Thoracic aorta (tissue), 2 donors: ENCODE data around the gene INPP5A. TPM values are rescaled to one million over a fixed set of nuclear protein-coding genes. Genes with fewer than 3 reads are reported as not detected.

Experiments used
- ATAC-seq: fragments of 150-250 bp; one replicate; pipeline ENCODE4 v1.8.0; 2017; ENCODE audit warnings: low read depth; ENCODE audit not compliant: insufficient number of reproducible peaks, low FRiP score
- DNase-seq: peaks from one replicate; pipeline ENCODE4 v3.0.0-alpha.2; 2020; ENCODE audit warnings: low spot score
- H3K27ac ChIP-seq, 2 donors: fragments of 200-600 bp; sonication (generic); 1 replicate in 1 of 2; 2 replicates in 1 of 2; pipeline ENCODE4 v1.5.1; 2016; ENCODE audit warnings: mild to moderate bottlenecking in 2 of 2, moderate library complexity in 2 of 2
- H3K27me3 ChIP-seq: fragments of 200-600 bp; sonication (generic); replicated peaks from 2 replicates; pipeline ENCODE4 v1.6.0; 2016; ENCODE audit warnings: mild to moderate bottlenecking; ENCODE audit not compliant: insufficient read depth
- H3K36me3 ChIP-seq: fragments of 200-600 bp; sonication (generic); one replicate; pipeline ENCODE4 v1.5.1; 2016
- H3K4me1 ChIP-seq, 2 donors: fragments of 200-600 bp; sonication (generic); 1 replicate in 1 of 2; 2 replicates in 1 of 2; pipeline versions ENCODE4 v1.5.1 to v1.6.0; 2016; ENCODE audit warnings: low read depth in 2 of 2, mild to moderate bottlenecking in 1 of 2; ENCODE audit not compliant: control insufficient read depth in 1 of 2
- H3K4me3 ChIP-seq: fragments of 200-600 bp; sonication (generic); 2 replicates; pipeline ENCODE4 v1.5.1; 2016; ENCODE audit warnings: mild to moderate bottlenecking
- H3K9me3 ChIP-seq: fragments of 200-600 bp; sonication (generic); 2 replicates; pipeline ENCODE4 v1.5.1; 2016
- total RNA-seq, 2 donors: library from RNA; depleted of rRNA; stranded (reverse); fragments of >200 nt; gene quantifications; one replicate each; pipeline versions ENCODE4 v1.1.0 to v1.2.3, GENCODE V29; 2016
- TF ChIP-seq, protein P1 (sequence below): fragments of 200-600 bp; sonication (generic); IDR thresholded peaks from one replicate; pipeline ENCODE4 v1.5.1; 2019; ENCODE audit warnings: antibody characterized with exemption

INPP5A gene
- total RNA-seq, 2 donors from 2014 or later = 120 to 142 TPM

DNA sequence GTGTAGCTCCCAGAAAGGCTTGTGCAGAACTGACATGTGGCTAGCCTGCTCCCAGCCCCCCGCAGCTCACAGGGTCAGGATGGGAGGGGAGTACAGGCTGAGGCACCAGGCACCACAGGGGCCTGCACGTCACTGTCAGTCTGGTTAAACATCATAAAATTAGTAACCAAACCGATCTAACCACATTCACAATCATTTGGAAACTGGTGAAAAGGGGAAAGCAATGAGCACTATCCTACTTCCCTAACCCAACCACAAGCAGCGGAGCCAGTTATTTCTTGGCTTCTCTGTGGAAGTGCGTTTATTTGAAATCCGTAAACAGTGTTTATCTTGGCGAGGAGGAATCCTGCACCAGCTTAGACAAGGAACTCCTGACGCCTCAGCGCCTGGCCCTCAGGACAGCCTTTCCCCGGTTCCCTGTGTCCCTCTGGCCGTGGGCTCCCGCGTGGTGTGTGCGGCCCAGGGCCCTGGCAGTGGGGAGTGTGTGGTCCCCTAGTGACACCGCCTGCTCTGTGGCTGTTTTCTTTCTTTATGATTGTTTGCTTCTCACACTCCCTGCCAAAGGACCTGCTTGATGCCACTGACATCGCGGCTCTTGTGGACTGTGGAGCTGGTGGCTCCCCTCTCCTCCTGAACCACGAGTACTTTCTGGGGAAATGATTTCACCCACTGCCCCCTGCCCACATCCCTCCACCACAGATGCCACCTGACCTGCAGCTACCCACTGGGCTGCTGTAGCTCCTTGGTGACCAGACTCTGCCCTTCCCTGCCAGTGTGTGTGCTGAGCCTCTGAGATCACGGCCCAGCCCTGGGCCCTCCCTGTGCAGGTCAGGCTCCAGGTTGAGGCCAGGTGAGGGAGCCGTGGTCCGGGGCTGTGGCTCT is 38.0 kb downstream of the INPP5A start:
- no peaks in the 10 kb centered on the region for H3K27me3 ChIP-seq
- peak; percentile 32 for ATAC-seq
- DNase-seq = no peak
- H3K36me3 ChIP-seq = no peaks in the 10 kb centered on the region
- H3K27ac ChIP-seq = peak overlapping the region; percentile 54 to 64
- TF ChIP-seq, protein P1, sequence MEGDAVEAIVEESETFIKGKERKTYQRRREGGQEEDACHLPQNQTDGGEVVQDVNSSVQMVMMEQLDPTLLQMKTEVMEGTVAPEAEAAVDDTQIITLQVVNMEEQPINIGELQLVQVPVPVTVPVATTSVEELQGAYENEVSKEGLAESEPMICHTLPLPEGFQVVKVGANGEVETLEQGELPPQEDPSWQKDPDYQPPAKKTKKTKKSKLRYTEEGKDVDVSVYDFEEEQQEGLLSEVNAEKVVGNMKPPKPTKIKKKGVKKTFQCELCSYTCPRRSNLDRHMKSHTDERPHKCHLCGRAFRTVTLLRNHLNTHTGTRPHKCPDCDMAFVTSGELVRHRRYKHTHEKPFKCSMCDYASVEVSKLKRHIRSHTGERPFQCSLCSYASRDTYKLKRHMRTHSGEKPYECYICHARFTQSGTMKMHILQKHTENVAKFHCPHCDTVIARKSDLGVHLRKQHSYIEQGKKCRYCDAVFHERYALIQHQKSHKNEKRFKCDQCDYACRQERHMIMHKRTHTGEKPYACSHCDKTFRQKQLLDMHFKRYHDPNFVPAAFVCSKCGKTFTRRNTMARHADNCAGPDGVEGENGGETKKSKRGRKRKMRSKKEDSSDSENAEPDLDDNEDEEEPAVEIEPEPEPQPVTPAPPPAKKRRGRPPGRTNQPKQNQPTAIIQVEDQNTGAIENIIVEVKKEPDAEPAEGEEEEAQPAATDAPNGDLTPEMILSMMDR = no peak
- no peaks in the 10 kb centered on the region for H3K9me3 ChIP-seq
- peaks cover 46 to 84% of the 10 kb centered on the region in 2 donors for H3K4me1 ChIP-seq
- peak overlapping the region; percentile 48 for H3K4me3 ChIP-seq

GRCh38 chr10:132576671-132577349 is 39.2 kb downstream of the INPP5A start:
- Histone ChIP-seq H3K4me3 (no peak overlapping the region), H3K4me1 (peaks cover 33 to 73% of the 10 kb centered on the region in 2 donors), H3K27me3 (no peaks in the 10 kb centered on the region), H3K36me3 (no peaks in the 10 kb centered on the region), H3K9me3 (no peaks in the 10 kb centered on the region), H3K27ac (no peak overlapping the region)
- ATAC-seq (no peak), DNase-seq (no peak)
- TF ChIP-seq, protein P1 = no peak

DNA sequence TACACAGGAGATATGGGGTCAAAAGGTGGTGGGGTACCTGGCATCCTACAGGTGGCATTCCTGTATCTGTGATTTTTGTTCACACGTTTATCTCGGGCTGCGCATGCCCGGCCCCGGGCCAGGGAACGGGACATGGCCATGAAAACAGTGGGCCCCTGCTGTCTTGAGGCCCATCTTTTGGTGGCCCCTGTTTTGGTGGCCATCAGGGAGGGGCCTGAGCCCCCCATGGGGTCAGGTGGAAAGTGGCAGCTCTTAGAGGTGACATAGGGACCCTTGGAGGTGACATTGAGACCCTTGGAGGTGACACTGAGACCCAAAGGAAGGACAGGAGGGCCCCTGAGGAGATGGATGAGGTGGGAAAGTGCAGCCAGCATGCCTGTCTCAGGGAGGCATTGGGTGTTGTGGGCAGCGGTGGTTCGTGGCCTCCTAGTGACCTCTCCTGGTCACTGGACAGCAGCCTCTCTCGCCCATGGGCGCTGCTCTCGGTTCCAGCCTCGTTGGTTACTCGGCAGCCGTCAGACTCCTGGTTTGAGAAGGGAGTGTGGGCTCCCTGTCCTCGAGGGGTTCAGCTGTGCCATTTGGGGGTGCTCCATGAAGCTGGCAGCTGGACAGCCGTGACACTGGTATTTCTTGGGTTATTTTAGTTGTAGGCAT is 39.9 kb downstream of the INPP5A start:
- Histone ChIP-seq H3K27ac (peak overlapping the region in 1 of 2 donors; percentile 24), H3K27me3 (no peaks in the 10 kb centered on the region), H3K9me3 (no peaks in the 10 kb centered on the region), H3K4me1 (peaks cover 27 to 68% of the 10 kb centered on the region in 2 donors), H3K4me3 (no peak overlapping the region), H3K36me3 (no peaks in the 10 kb centered on the region)
- TF ChIP-seq, protein P1 = peak; percentile 53
- ATAC-seq (no peak), DNase-seq (no peak)

DNA sequence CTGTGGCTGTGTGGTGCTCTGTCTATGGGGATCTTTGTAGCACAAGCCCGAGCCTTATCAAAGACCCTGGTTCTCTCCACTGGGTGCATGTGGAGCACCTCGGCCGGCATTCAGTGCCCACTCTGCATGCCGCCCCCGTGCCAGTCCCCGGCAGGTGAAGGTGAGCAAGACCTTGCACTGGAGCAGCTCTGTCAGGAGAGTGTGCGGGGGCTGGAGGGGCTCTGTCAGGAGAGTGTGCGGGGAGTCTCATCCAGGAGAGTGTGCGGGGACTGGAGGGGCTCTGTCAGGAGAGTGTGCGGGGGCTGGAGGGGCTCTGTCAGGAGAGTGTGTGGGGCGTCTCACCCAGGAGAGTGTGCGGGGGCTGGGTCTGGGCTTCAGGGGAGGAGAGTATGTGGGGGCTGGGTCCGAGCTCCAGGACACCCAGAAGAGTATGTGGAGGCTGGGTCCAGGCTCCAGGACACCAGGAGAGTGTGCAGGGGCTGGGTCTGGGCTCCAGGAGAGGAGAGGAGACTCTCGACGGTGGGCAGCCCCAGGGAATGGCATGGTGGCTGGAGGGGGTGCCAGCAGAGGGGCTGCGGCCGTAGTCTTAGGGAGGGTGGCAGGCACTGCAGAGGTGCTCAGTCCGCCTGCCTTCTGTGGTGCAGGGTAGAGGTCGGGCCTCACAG is 40.8 kb downstream of the INPP5A start:
- no peaks in the 10 kb centered on the region for H3K27me3 ChIP-seq
- peak overlapping the region; percentile 25 to 28 for H3K27ac ChIP-seq
- TF ChIP-seq, protein P1 = no peak
- H3K9me3 ChIP-seq = no peaks in the 10 kb centered on the region
- peak overlapping the region; percentile 41 for H3K4me3 ChIP-seq
- H3K4me1 ChIP-seq = peaks cover 25 to 70% of the 10 kb centered on the region in 2 donors
- ATAC-seq (no peak), DNase-seq (no peak)
- H3K36me3 ChIP-seq = no peaks in the 10 kb centered on the region
